ENCODE measurements around the gene EXOC6.

Gene EXOC6

GRCh38 chr10:93065675-93066543 is 217.6 kb downstream of the EXOC6 start:
- Histone ChIP-seq H3K4me1 (ENCODE audit: control insufficient read depth, insufficient read depth, low read length) (no peaks in the 10 kb centered on the region), H3K4me3 (ENCODE audit: low read depth, low read length) (no peak overlapping the region), H3K36me3 (ENCODE audit: control insufficient read depth in 2 of 2, insufficient read depth in 1 of 2, low read length in 2 of 2) (peaks cover 0 to 11% of the 10 kb centered on the region in 2 experiments; a peak in 1 of 3 replicates), H3K9me3 (ENCODE audit: control insufficient read depth, insufficient read depth, low read depth, low read length) (no peaks in the 10 kb centered on the region), H3K27ac (ENCODE audit: extremely low read depth, low read depth, low read length) (no peak overlapping the region)
- TF ChIP-seq ZNF518A (tag by site-specific recombination; conservative IDR thresholded peaks at IDR 0.05; ENCODE audit: low read depth), result no peak
- TF ChIP-seq SALL2 (tag by site-specific recombination; IDR thresholded peaks at IDR 0.05; ENCODE audit: borderline replicate concordance), result no peak
- no peak for TF ChIP-seq ZBTB20 (tag by site-specific recombination; IDR thresholded peaks at IDR 0.05)
- TF ChIP-seq ZNF280C (tag by site-specific recombination; IDR thresholded peaks at IDR 0.05), result no peak
- no peak for TF ChIP-seq ZNF18 (tag by site-specific recombination; IDR thresholded peaks at IDR 0.05)
- TF ChIP-seq PRDM1 (tag by site-specific recombination; IDR thresholded peaks at IDR 0.05), result no peak
- TF ChIP-seq ZBTB49 (tag by site-specific recombination; IDR thresholded peaks at IDR 0.05; ENCODE audit: low read depth), result no peak
- no peak for TF ChIP-seq ZNF791 (tag by site-specific recombination; IDR thresholded peaks at IDR 0.05)
- TF ChIP-seq KLF9 (tag by site-specific recombination; IDR thresholded peaks at IDR 0.05; ENCODE audit: low read depth), result no peak
- no peak for TF ChIP-seq ZNF16 (tag by site-specific recombination; IDR thresholded peaks at IDR 0.05; ENCODE audit: low read depth)
- no peak for TF ChIP-seq REPIN1 (tag by site-specific recombination; IDR thresholded peaks at IDR 0.05; ENCODE audit: low read depth)
- no peak for TF ChIP-seq GLIS1 (tag by site-specific recombination; IDR thresholded peaks at IDR 0.05)
- no peak for TF ChIP-seq ZNF626 (tag by site-specific recombination; IDR thresholded peaks at IDR 0.05)
- ChIA-PET POLR2A (no interaction called here), CTCF (interaction anchor here (0.5 to 1.7 kb wide), 2 partner anchors 14 to 287 kb away, joined by 3 to 4 read pairs; no protein-coding TSS in a partner anchor)

All from HEK293 (cell line).